ENCODE data around the gene RAD51B. TPM values are rescaled to one million over a fixed set of nuclear protein-coding genes. Genes with fewer than 3 reads are reported as not detected.

The RAD51B gene
- total RNA-seq, 4 donors from 2014 or later = 12.6 to 26.4 (median 16.7) TPM

DNA sequence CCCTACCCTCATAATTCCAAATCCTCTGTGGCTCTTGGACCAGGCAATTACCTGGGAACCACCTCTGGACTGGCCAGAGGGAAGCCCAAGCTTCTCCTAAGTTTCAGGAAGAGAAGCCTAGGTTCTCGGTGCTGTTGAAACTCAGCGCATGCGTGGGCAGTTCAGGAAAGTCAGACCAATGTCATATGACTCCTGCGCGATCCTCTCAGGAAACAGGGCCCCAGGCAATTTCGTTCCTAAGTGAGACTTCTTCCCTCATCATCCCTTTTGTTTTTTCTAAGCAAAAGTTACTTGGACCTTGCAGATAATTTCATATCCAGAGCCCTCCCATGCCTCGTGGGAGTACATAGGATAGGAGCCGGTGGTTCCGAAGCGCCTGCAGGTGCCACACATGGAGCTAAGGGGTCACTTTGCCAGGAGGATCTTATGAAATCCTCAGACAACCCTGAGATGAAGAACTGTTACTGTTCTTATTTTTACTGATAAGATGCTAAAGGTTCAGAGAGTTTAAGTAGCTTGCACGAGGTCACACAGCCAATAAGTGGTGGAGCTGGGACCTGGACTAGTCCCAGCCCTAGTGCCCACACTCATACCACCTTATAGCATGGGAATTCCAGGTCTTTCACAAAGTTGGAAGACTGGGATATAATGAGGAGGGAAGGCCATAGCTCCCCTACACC is 805.1 kb downstream of the RAD51B start:
- WGBS, 2 donors = 91 to 95% methylated on average over 11 of the region's 11 CpGs
- TF ChIP-seq EP300 (IDR thresholded peaks at IDR 0.05) (no peak), POLR2A (IDR thresholded peaks at IDR 0.05) (no peak)
- TF ChIP-seq, protein P1, sequence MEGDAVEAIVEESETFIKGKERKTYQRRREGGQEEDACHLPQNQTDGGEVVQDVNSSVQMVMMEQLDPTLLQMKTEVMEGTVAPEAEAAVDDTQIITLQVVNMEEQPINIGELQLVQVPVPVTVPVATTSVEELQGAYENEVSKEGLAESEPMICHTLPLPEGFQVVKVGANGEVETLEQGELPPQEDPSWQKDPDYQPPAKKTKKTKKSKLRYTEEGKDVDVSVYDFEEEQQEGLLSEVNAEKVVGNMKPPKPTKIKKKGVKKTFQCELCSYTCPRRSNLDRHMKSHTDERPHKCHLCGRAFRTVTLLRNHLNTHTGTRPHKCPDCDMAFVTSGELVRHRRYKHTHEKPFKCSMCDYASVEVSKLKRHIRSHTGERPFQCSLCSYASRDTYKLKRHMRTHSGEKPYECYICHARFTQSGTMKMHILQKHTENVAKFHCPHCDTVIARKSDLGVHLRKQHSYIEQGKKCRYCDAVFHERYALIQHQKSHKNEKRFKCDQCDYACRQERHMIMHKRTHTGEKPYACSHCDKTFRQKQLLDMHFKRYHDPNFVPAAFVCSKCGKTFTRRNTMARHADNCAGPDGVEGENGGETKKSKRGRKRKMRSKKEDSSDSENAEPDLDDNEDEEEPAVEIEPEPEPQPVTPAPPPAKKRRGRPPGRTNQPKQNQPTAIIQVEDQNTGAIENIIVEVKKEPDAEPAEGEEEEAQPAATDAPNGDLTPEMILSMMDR (IDR thresholded peaks at IDR 0.05) = no peak
- peaks cover 0 to 47% (median 9%) of the 10 kb centered on the region in 4 donors for H3K4me1 ChIP-seq
- no peaks in the 10 kb centered on the region for H3K9me3 ChIP-seq
- no peaks in the 10 kb centered on the region for H3K36me3 ChIP-seq
- peak overlapping the region in 1 of 4 donors; percentile 25 for H3K27ac ChIP-seq
- DNase-seq (ENCODE audit: low spot score in 2 of 2) = no peak
- no peak overlapping the region for H3K4me3 ChIP-seq
- H3K27me3 ChIP-seq = no peaks in the 10 kb centered on the region

DNA sequence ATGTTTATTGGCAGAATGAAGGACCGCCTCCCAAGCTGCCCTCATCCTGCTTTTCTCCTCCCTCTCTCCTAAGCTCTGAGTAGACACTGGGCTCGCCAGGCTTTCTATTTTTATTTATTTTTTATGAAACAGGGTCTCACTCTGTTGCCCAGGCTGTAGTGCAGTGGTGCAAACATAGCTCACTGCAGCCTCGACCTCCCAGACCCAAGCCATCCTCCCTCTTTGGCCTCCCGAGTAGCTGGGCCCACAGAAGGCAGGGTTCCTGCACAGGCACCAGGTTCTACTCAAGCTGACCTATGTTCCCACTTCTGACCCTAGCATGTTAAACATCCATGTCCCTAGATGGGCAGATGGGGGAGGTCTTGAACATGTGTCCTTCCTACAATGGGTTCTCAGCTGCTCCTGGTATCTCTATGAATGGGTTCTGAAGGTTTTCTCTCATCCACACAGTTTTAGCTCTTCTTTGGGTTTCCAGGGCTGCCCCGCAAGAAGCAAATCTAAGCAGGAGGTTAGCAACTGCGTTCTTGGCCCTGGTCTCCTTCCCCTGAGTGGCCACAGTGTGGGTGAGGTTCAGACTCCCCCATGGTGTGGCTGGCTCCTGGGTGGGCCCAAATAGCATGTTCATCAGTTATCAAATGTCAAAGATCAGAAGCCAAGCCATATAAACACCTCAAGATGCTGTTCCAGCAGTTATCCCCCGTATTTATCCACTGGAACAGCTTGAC is 805.9 kb downstream of the RAD51B start:
- no peak for DNase-seq (ENCODE audit: low spot score in 2 of 2)
- 83 to 91% methylated on average over 6 to 7 of the region's 7 CpGs for WGBS, 2 donors
- Histone ChIP-seq H3K36me3 (no peaks in the 10 kb centered on the region), H3K27ac (peak overlapping the region in 3 of 4 donors; percentile 5 to 90 (median 87)), H3K9me3 (no peaks in the 10 kb centered on the region), H3K27me3 (no peaks in the 10 kb centered on the region), H3K4me3 (no peak overlapping the region), H3K4me1 (peaks cover 0 to 56% (median 12%) of the 10 kb centered on the region in 4 donors)
- TF ChIP-seq, protein P1 (IDR thresholded peaks at IDR 0.05) = no peak
- TF ChIP-seq EP300 (IDR thresholded peaks at IDR 0.05) (no peak), POLR2A (IDR thresholded peaks at IDR 0.05) (no peak)

DNA sequence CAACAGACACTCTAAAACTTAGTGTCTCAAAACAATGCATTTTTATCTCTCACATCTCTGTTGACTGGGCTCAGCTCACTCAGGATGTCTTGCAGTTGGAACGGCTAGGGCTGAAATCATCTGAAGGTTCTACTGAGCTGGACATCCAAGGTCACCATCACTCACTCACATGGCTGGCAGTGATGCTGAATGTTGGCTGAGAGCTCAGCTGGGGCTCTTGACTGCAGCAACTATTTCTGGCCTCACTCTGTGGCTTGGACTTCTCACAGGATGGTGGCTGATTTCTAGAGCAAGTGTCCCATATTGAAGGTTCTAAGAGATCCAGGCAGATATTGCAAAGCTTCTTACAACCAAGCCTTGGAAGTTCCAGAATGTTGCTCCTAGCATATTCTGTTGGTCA is 806.8 kb downstream of the RAD51B start:
- TF ChIP-seq, protein P1 (IDR thresholded peaks at IDR 0.05) = no peak
- TF ChIP-seq POLR2A (IDR thresholded peaks at IDR 0.05) = no peak
- TF ChIP-seq EP300 (IDR thresholded peaks at IDR 0.05) = no peak
- Histone ChIP-seq H3K36me3 (no peaks in the 10 kb centered on the region), H3K4me1 (peaks cover 3 to 60% (median 18%) of the 10 kb centered on the region in 4 donors), H3K9me3 (no peaks in the 10 kb centered on the region), H3K27me3 (no peaks in the 10 kb centered on the region), H3K27ac (peak overlapping the region; percentile 11 to 90 (median 56)), H3K4me3 (no peak overlapping the region)
- no peak for DNase-seq (ENCODE audit: low spot score in 2 of 2)
- 55 to 59% methylated on average over 1 of the region's 1 CpG for WGBS, 2 donors

DNA sequence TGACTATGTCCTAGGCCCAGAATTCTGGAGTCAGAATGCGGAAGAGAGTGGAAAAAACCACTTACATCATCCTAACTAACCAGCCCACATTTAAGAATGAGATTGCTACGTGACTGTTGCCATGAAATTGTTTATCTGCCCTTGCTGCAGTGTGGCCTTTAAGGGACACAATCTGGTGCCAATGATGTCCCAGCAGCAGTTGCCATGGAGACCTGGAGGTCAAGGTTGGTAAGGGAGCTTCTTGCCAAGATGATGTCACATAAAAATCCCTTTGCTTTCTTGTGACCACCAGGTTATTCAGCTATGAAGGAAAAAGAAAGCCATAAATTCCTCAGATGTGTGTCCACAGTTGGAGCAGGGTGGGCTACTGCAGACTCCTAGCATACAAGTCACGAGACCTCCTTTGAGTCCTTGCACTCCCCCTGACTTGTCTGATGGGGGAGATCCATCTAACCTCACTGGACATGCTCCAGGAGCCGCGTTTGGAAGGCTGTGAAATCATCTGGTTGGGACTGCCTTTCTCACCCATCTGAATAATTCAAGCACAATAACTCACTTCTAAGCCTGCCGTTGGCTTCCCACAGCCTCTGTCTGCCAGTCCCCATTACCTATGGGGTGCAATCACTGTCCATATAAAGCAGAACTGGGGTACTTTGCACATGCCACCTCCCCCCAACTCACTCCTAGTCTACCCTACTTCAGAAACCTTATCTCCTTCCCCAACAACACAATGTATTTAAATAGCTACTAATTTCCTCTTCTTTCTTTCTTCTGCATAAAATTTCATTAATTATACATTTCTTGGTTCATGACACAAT is 807.7 kb downstream of the RAD51B start:
- DNase-seq (ENCODE audit: low spot score in 2 of 2) = no peak
- H3K4me3 ChIP-seq = peak overlapping the region in 3 of 4 donors; percentile 12 to 51 (median 43)
- no peaks in the 10 kb centered on the region for H3K36me3 ChIP-seq
- peaks cover 5 to 62% (median 21%) of the 10 kb centered on the region in 4 donors for H3K4me1 ChIP-seq
- H3K27me3 ChIP-seq = no peaks in the 10 kb centered on the region
- H3K9me3 ChIP-seq = no peaks in the 10 kb centered on the region
- H3K27ac ChIP-seq = peak overlapping the region; percentile 11 to 90 (median 84)
- WGBS, 2 donors = 27 to 38% methylated on average over 6 of the region's 6 CpGs
- peak in 1 of 2 donors; percentile 35 for TF ChIP-seq EP300 (IDR thresholded peaks at IDR 0.05)
- no peak for TF ChIP-seq POLR2A (IDR thresholded peaks at IDR 0.05)

DNA sequence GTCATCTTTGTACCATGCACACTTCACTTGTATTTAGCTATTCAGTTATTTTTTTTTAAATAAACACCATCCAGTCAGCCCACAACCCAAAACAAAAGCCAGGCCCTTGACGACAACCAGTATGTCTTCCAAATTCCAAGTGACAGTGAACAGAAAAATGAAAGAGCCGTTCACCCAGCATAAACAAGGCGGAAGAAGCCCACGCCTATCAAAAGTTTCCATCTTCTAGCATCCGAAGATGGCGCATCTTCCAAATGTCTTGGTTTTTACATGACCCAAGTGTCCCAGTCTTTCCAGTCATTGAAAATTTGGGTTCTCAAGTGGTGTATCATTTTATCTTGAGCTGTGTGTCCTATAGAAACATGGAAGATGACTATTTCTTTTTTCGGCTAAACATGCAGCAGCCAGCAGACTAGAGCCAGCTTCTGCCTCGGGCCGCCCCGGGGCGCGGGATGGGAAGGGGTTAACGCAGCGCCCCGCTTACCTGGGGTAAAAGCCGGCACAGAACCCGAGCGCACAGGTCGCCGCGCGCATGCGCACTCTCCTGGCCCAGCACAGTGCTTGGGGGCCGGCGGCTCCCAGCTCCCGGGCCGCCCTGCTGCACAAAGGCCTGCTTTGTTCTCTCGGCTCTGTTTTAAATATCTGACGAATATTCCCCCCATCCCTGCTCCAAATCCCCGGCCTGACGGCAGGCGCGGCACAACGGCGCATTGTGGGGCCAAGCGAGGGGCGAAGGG is 808.5 kb downstream of the RAD51B start:
- TF ChIP-seq EP300 (IDR thresholded peaks at IDR 0.05) = peak in 1 of 2 donors; percentile 66
- peak in 1 of 2 donors; percentile 31 for TF ChIP-seq POLR2A (IDR thresholded peaks at IDR 0.05)
- TF ChIP-seq, protein P1 (IDR thresholded peaks at IDR 0.05) = no peak
- Histone ChIP-seq H3K36me3 (no peaks in the 10 kb centered on the region), H3K27me3 (no peaks in the 10 kb centered on the region), H3K4me3 (peak overlapping the region; percentile 23 to 51 (median 38)), H3K9me3 (no peaks in the 10 kb centered on the region), H3K4me1 (peaks cover 5 to 69% (median 25%) of the 10 kb centered on the region in 4 donors), H3K27ac (peak overlapping the region; percentile 63 to 90 (median 84))
- no peak for DNase-seq (ENCODE audit: low spot score in 2 of 2)
- WGBS, 2 donors = 38 to 39% methylated on average over 31 to 36 of the region's 37 CpGs

Measured in tibial nerve (tissue), 4 donors.